Fibroblast of lung (primary cell): ENCODE data around the gene GPR75. TPM values are rescaled to one million over a fixed set of nuclear protein-coding genes. Genes with fewer than 3 reads are reported as not detected.

ENCODE experiments used
- DNase-seq, 2 donors: peaks; one replicate each; pipeline versions ENCODE4 v3.0.0 to v3.0.0-alpha.2; 2010; ENCODE audit warnings: low read depth in 2 of 2
- H2AFZ ChIP-seq: 2 replicates; pipeline ENCODE4 v1.5.1; 2012; ENCODE audit warnings: low read length, control low read depth, inconsistent platforms
- H3K27ac ChIP-seq: 2 replicates; pipeline ENCODE4 v1.5.1; 2011; ENCODE audit warnings: low read length, control low read depth; ENCODE audit not compliant: insufficient read depth
- H3K27me3 ChIP-seq: 2 replicates; pipeline ENCODE4 v1.5.1; 2011; ENCODE audit warnings: mild to moderate bottlenecking, low read length; ENCODE audit not compliant: control insufficient read depth, insufficient read depth
- H3K36me3 ChIP-seq: 2 replicates; pipeline ENCODE4 v1.5.1; 2011; ENCODE audit warnings: low read length; ENCODE audit not compliant: control insufficient read depth, insufficient read depth
- H3K4me1 ChIP-seq: 2 replicates; pipeline ENCODE4 v1.5.1; 2011; ENCODE audit warnings: low read length; ENCODE audit not compliant: control insufficient read depth, insufficient read depth; ENCODE audit errors: extremely low read depth
- H3K4me2 ChIP-seq: 2 replicates; pipeline ENCODE4 v1.5.1; 2011; ENCODE audit warnings: low read length, control low read depth; ENCODE audit not compliant: insufficient read depth; ENCODE audit errors: extremely low read depth
- H3K4me3 ChIP-seq, 4 experiments: fragments of 200-600 bp in 1 of 4; sonication (generic) in 1 of 4; replicated peaks in 1 of 4; 2 replicates each; pipeline ENCODE4 v1.5.1; 2011 to 2016; ENCODE audit warnings: low read length in 4 of 4, low read depth in 3 of 4, mild to moderate bottlenecking in 3 of 4, control low read depth in 2 of 4, inconsistent platforms in 1 of 4, mixed read lengths in 1 of 4; ENCODE audit not compliant: insufficient read depth in 1 of 4; ENCODE audit errors: control extremely low read depth in 1 of 4
- H3K79me2 ChIP-seq: 2 replicates; pipeline ENCODE4 v1.5.1; 2012; ENCODE audit warnings: mild to moderate bottlenecking, low read length, inconsistent platforms; ENCODE audit not compliant: control insufficient read depth, insufficient read depth
- H3K9ac ChIP-seq: 2 replicates; pipeline ENCODE4 v1.5.1; 2011; ENCODE audit warnings: mild to moderate bottlenecking, low read length, control low read depth; ENCODE audit not compliant: insufficient read depth
- H3K9me3 ChIP-seq: 2 replicates; pipeline ENCODE4 v1.5.1; 2012; ENCODE audit warnings: low read depth, low read length; ENCODE audit not compliant: control insufficient read depth, insufficient read depth
- H4K20me1 ChIP-seq: 2 replicates; pipeline ENCODE4 v1.5.1; 2011; ENCODE audit warnings: low read length; ENCODE audit not compliant: control insufficient read depth, insufficient read depth; ENCODE audit errors: extremely low read depth
- EZH2 ChIP-seq: IDR thresholded peaks from 2 replicates; pipeline ENCODE4 v1.5.1; 2012; ENCODE audit warnings: low read length, control low read depth, mild to moderate bottlenecking; ENCODE audit errors: missing control alignments
- polyA plus RNA-seq, 2 donors: library from polyadenylated mRNA; depleted of rRNA in 1 of 2; stranded (reverse) in 1 of 2; unstranded in 1 of 2; fragments of >200 nt; gene quantifications; 2 replicates each; pipeline ENCODE4 v1.2.1, GENCODE V29; 2011 to 2012; ENCODE audit warnings: missing spikeins in 1 of 2
- total RNA-seq: library from RNA; depleted of rRNA; stranded (reverse); fragments of >200 nt; gene quantifications from 2 replicates; pipeline ENCODE4 v1.2.1, GENCODE V29; 2014
- TF ChIP-seq, protein P1 (sequence below), 2 donors: IDR thresholded peaks in 1 of 2; conservative IDR thresholded peaks in 1 of 2; 1 replicate in 1 of 2; 2 replicates in 1 of 2; pipeline ENCODE4 v1.5.1; 2011 to 2012; ENCODE audit warnings: low read length in 2 of 2, control low read depth in 1 of 2, inconsistent platforms in 1 of 2, low read depth in 1 of 2, mild to moderate bottlenecking in 1 of 2

GPR75 gene
- total and polyA plus RNA-seq, 2 donors (not counting 1 experiment from before 2014, with no cell fraction given), result 1.4 to 1.8 TPM

GRCh38 chr2:53903011-53903410 lies 43.2 kb upstream of the GPR75 start:
- H3K9ac ChIP-seq, result no peak overlapping the region
- no peaks in the 10 kb centered on the region for H3K9me3 ChIP-seq
- H3K4me3 ChIP-seq, result no peak overlapping the region
- TF ChIP-seq EZH2, result no peak
- TF ChIP-seq, protein P1, sequence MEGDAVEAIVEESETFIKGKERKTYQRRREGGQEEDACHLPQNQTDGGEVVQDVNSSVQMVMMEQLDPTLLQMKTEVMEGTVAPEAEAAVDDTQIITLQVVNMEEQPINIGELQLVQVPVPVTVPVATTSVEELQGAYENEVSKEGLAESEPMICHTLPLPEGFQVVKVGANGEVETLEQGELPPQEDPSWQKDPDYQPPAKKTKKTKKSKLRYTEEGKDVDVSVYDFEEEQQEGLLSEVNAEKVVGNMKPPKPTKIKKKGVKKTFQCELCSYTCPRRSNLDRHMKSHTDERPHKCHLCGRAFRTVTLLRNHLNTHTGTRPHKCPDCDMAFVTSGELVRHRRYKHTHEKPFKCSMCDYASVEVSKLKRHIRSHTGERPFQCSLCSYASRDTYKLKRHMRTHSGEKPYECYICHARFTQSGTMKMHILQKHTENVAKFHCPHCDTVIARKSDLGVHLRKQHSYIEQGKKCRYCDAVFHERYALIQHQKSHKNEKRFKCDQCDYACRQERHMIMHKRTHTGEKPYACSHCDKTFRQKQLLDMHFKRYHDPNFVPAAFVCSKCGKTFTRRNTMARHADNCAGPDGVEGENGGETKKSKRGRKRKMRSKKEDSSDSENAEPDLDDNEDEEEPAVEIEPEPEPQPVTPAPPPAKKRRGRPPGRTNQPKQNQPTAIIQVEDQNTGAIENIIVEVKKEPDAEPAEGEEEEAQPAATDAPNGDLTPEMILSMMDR (conservative IDR thresholded peaks at IDR 0.05 in 1 of 2, IDR thresholded peaks at IDR 0.05 in 1 of 2; ENCODE audit: low read depth in 1 of 2, low read length in 2 of 2), result no peak
- H4K20me1 ChIP-seq, result no peaks in the 10 kb centered on the region
- H3K36me3 ChIP-seq, result peaks cover 11% of the 10 kb centered on the region
- DNase-seq, result no peak
- H3K27ac ChIP-seq, result no peak overlapping the region
- no peak overlapping the region for H2AFZ ChIP-seq
- no peaks in the 10 kb centered on the region for H3K79me2 ChIP-seq
- H3K27me3 ChIP-seq, result no peaks in the 10 kb centered on the region
- no peak overlapping the region for H3K4me2 ChIP-seq
- no peaks in the 10 kb centered on the region for H3K4me1 ChIP-seq

DNA sequence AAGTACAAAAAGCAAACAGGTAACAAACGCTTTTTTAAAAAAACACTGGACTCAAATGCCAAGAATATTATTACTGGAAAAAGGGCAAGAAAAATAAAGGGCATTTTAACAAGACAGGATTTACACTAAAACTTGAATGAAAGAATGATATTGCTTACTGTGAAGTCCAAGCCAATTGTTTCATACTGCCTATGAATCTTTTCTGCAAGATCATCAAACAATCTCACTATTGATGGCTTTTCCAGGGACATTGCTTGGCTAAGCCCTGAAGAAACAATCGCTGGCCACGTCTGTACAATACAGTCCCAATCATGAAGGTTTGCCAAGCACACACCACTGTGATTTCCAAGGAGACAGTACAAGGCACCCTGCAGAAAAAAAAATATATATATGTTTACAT lies 41.4 kb upstream of the GPR75 start:
- no peak overlapping the region for H3K9ac ChIP-seq
- peaks cover 11% of the 10 kb centered on the region for H3K36me3 ChIP-seq
- H2AFZ ChIP-seq, result no peak overlapping the region
- no peaks in the 10 kb centered on the region for H3K27me3 ChIP-seq
- no peak overlapping the region for H3K27ac ChIP-seq
- no peaks in the 10 kb centered on the region for H3K79me2 ChIP-seq
- H3K4me3 ChIP-seq, result no peak overlapping the region
- no peaks in the 10 kb centered on the region for H3K4me1 ChIP-seq
- no peaks in the 10 kb centered on the region for H4K20me1 ChIP-seq
- H3K9me3 ChIP-seq, result no peaks in the 10 kb centered on the region
- no peak overlapping the region for H3K4me2 ChIP-seq
- no peak for DNase-seq
- no peak for TF ChIP-seq EZH2
- TF ChIP-seq, protein P1 (conservative IDR thresholded peaks at IDR 0.05 in 1 of 2, IDR thresholded peaks at IDR 0.05 in 1 of 2; ENCODE audit: low read depth in 1 of 2, low read length in 2 of 2), result no peak

- no peak overlapping the region for H2AFZ ChIP-seq
- H3K4me1 ChIP-seq, result no peaks in the 10 kb centered on the region
- H4K20me1 ChIP-seq, result no peaks in the 10 kb centered on the region
- no peaks in the 10 kb centered on the region for H3K27me3 ChIP-seq
- no peak overlapping the region for H3K4me3 ChIP-seq
- no peak overlapping the region for H3K4me2 ChIP-seq
- no peak overlapping the region for H3K9ac ChIP-seq
- H3K9me3 ChIP-seq, result no peaks in the 10 kb centered on the region
- peak; percentile 63 to 66 for DNase-seq
- H3K36me3 ChIP-seq, result peaks cover 15% of the 10 kb centered on the region
- TF ChIP-seq EZH2, result no peak
- TF ChIP-seq, protein P1 (conservative IDR thresholded peaks at IDR 0.05 in 1 of 2, IDR thresholded peaks at IDR 0.05 in 1 of 2; ENCODE audit: low read depth in 1 of 2, low read length in 2 of 2), result no peak
- no peak overlapping the region for H3K27ac ChIP-seq
- no peaks in the 10 kb centered on the region for H3K79me2 ChIP-seq
Measured at GRCh38 chr2:53896864-53897263, 37.1 kb upstream of the GPR75 start.
